VCaP (cell line): ENCODE results near the gene ADGRL2.
"Not testable (repeated sequence)": the region's sequence is repeated elsewhere in the genome, so short reads cannot be mapped to it uniquely, and the experiment has no call there.

ENCODE experiments used
- H3K27ac ChIP-seq: fragments of 450-650 bp; 2 replicates; pipeline ENCODE4 v1.5.1; 2017
- CTCF ChIP-seq: fragments of 450-650 bp; conservative IDR thresholded peaks from 2 replicates; pipeline ENCODE4 v1.5.1; 2017; ENCODE audit warnings: mild to moderate bottlenecking, moderate library complexity

ADGRL2 gene

GRCh38 chr1:81848880-81849682 lies 48.3 kb downstream of the ADGRL2 start:
- no peak for TF ChIP-seq CTCF
- H3K27ac ChIP-seq: peak overlapping the region; percentile 83

DNA sequence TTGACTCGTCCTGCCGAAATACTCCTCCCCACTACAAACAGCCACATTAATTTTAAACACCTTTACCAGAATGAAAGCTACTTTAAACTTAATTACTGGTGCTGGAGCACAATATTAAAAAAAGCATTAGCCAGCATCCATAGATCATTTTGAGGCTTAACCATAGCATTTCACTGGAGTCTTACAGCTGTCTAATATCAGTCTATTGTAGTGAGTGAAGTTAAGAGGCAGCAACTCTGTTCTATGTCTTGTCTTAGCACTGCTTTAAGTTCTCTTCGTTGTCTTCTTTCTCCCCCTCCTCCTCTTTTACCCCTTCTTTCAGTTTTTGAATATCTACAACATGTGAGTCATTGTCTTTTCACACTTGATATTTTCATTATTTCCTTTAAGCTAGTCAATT lies 49.3 kb downstream of the ADGRL2 start:
- no peak for TF ChIP-seq CTCF
- peak overlapping the region; percentile 83 for H3K27ac ChIP-seq

DNA sequence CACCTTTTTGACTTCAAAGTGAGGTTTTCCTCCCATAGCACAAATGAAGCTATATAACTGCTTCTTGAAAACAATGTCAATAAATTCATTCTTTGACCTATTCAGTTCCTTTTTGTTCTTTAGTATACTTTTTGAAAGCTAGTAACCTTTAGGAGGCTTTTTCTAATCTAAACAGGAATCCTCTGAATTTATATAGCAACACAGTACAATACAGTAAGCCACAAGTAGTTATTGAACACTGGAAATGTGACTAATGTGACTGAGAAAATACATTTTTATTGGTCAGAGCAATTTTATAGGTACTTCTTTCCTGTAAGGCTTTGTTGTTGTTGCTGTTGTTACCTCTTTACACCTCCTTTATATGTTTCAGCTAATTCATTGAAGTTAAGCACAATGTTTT lies 49.8 kb downstream of the ADGRL2 start:
- peak overlapping the region; percentile 83 for H3K27ac ChIP-seq
- TF ChIP-seq CTCF: no peak

DNA sequence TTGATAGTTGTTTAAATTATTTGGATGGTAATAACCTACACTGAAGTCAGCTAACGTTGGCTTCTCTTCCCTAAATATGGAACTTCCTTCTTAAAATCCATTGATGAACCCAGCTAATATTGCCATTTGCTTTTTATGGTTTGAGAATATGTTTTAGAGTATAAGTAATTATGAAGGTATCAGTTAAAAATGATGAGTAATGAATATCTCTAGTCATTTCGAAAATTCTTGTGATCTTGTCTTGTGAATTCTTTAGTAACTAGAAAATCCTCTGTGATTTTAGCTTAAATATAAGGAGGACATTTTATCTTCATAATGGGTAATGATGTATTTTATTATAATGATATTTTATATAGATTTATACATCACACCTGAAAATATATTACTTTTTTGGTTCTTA lies 50.5 kb downstream of the ADGRL2 start:
- H3K27ac ChIP-seq: peak overlapping the region; percentile 83; the same call in 1 of the 2 replicates
- TF ChIP-seq CTCF: no peak

DNA sequence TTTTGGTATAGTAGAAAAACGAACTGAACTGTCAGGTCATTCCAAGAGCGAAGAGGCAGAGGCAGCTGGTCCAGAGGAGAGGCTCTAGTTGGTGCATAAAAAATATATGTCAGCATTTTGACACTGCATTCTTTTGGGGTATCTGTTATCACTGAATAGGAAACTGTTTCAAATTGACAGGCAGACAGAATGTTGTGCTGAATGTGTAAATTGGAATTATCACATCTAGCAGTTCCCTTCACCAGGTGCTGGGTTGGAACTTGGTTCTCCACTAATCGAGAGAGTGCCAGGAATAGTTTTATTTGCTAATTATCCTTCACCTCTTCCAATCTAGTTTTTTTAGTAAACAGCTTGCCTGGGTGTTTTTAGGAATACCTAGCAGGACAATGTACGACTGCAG lies 52.2 kb downstream of the ADGRL2 start:
- H3K27ac ChIP-seq: no peak overlapping the region
- TF ChIP-seq CTCF: no peak

GRCh38 chr1:81867235-81867634 lies 66.5 kb downstream of the ADGRL2 start:
- H3K27ac ChIP-seq: no peak overlapping the region
- TF ChIP-seq CTCF: no peak

DNA sequence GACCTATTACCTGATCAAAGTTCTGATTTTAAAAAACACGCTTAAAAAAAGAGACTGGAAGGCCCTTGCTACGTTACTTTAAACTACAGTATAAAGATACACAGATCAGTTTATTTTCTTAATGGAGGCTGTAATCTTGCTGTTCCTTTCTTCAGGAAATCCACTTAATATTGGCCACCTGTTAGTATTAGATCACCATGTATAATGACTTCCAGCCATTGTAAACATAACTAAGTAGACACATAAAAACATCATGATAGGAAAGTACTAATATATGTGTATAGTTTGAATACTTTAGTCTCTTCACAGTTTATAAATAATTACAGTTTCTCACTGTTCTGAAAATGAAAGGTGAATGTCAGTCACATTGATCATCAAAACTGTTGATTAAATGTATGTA lies 68.6 kb downstream of the ADGRL2 start:
- no peak overlapping the region for H3K27ac ChIP-seq
- TF ChIP-seq CTCF: no peak

DNA sequence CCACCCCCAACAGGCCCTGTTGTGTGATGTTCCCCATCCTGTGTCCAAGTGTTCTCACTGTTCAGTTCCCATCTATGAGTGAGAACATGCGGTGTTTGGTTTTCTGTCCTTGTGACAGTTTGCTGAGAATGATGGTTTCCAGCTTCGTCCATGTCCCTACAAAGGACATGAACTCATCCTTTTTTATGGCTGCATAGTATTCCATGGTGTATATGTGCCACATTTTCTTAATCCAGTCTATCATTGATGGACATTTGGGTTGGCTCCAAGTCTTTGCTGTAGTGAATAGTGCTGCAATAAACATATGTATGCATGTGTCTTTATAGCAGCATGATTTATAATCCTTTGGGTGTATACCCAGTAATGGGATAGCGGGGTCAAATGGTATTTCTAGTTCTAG lies 70.4 kb downstream of the ADGRL2 start:
- H3K27ac ChIP-seq: not testable (repeated sequence)
